ENCODE data around the gene CIAO2B.

GRCh38 chr16:66939366-66939765 is 5.2 kb upstream of the CIAO2B start:
- TF ChIP-seq CTCF (conservative IDR thresholded peaks at IDR 0.05; ENCODE audit: low read depth in 2 of 2), result no peak
- TF ChIP-seq STAT1 (IDR thresholded peaks at IDR 0.05; ENCODE audit: unreplicated experiment), result no peak
- TF ChIP-seq EZH2 (IDR thresholded peaks at IDR 0.05; ENCODE audit: low read depth, unreplicated experiment), result no peak
- TF ChIP-seq POLR2AphosphoS5 (IDR thresholded peaks at IDR 0.05; ENCODE audit: low read depth), result no peak
- no peak for TF ChIP-seq ZNF331 (CRISPR knock-in tag; IDR thresholded peaks at IDR 0.05; ENCODE audit: low read depth)
- no peak for TF ChIP-seq EZH2phosphoT487 (IDR thresholded peaks at IDR 0.05; ENCODE audit: unreplicated experiment)
- TF ChIP-seq ZNF114 (CRISPR knock-in tag; IDR thresholded peaks at IDR 0.05), result no peak
- TF ChIP-seq CREB1 (CRISPR knock-in tag; IDR thresholded peaks at IDR 0.05; ENCODE audit: low read depth), result no peak
- TF ChIP-seq JUNB (IDR thresholded peaks at IDR 0.05; ENCODE audit: unreplicated experiment), result no peak
- no peak for TF ChIP-seq REST (IDR thresholded peaks at IDR 0.05; ENCODE audit: unreplicated experiment)
- no peak for TF ChIP-seq ETS1 (IDR thresholded peaks at IDR 0.05)
- TF ChIP-seq NANOG (IDR thresholded peaks at IDR 0.05; ENCODE audit: borderline replicate concordance), result no peak
- no peak for TF ChIP-seq ZNF462 (CRISPR knock-in tag; IDR thresholded peaks at IDR 0.05)

All from GM23338 (cell line).